H1 (cell line): ENCODE measurements around the gene BOD1L2. TPM values are rescaled to one million over a fixed set of nuclear protein-coding genes. Genes with fewer than 3 reads are reported as not detected.

Experiments used
- CTCF ChIA-PET: fragments of 300-600 bp; sonication (Branson Sonifier 250); formaldehyde crosslinking; loops from one replicate; lab custom pipeline; 2021; ENCODE audit not compliant: partially characterized antibody; lab: Charles Lee
- POLR2A ChIA-PET: fragments of 300-600 bp; sonication (Branson Sonifier 250); formaldehyde crosslinking; loops from one replicate; lab custom pipeline; 2021; ENCODE audit warnings: inconsistent platforms; ENCODE audit not compliant: partially characterized antibody; lab: Charles Lee
- DNase-seq, 2 experiments: peaks; one replicate each; pipeline versions ENCODE4 v3.0.0 to v3.0.0-alpha.2; 2010 to 2022; ENCODE audit warnings: low spot score in 2 of 2, low read depth in 1 of 2, mixed read lengths in 1 of 2
- FAIRE-seq: peaks from 2 replicates; lab custom pipeline; 2011; peaks lifted over from hg19 to GRCh38; lab: Jason Lieb, UNC
- H2AFZ ChIP-seq: 2 replicates; pipeline ENCODE4 v1.8.1; 2012; ENCODE audit warnings: low read length, inconsistent platforms
- H2AK5ac ChIP-seq: 2 replicates; pipeline ENCODE4 v1.6.1; 2013; ENCODE audit warnings: low read depth, low read length
- H2BK120ac ChIP-seq: replicated peaks from 2 replicates; pipeline ENCODE3; 2013; ENCODE audit warnings: low read depth, low read length, inconsistent platforms
- H2BK12ac ChIP-seq: 2 replicates; pipeline ENCODE4 v1.6.1; 2013; ENCODE audit warnings: low read depth, low read length
- H2BK15ac ChIP-seq: 2 replicates; pipeline ENCODE4 v1.6.1; 2013; ENCODE audit warnings: low read length
- H2BK20ac ChIP-seq: 2 replicates; pipeline ENCODE4 v1.6.1; 2013; ENCODE audit warnings: low read length
- H2BK5ac ChIP-seq: 2 replicates; pipeline ENCODE4 v1.6.1; 2013; ENCODE audit warnings: low read depth, low read length
- H3K14ac ChIP-seq: 2 replicates; pipeline ENCODE4 v1.6.1; 2013; ENCODE audit warnings: inconsistent platforms; ENCODE audit not compliant: insufficient read length
- H3K18ac ChIP-seq: 2 replicates; pipeline ENCODE4 v1.6.1; 2013; ENCODE audit warnings: low read length; ENCODE audit errors: extremely low read depth
- H3K23ac ChIP-seq: 2 replicates; pipeline ENCODE4 v1.6.1; 2013; ENCODE audit warnings: inconsistent platforms; ENCODE audit not compliant: insufficient read length
- H3K23me2 ChIP-seq: 2 replicates; pipeline ENCODE4 v1.6.1; 2013; ENCODE audit warnings: low read depth, low read length
- H3K27ac ChIP-seq: 2 replicates; pipeline ENCODE4 v1.6.1; 2011; ENCODE audit warnings: low read depth, low read length, inconsistent platforms
- H3K27me3 ChIP-seq, 4 experiments: replicated peaks in 1 of 4; 1 replicate in 1 of 4; 2 replicates in 3 of 4; pipeline versions ENCODE4 v1.6.1 to v1.8.1; 2011 to 2013; ENCODE audit warnings: low read length in 3 of 4, mild to moderate bottlenecking in 3 of 4, inconsistent platforms in 2 of 4, mixed read lengths in 2 of 4, moderate library complexity in 1 of 4; ENCODE audit not compliant: control insufficient read depth in 3 of 4, insufficient read depth in 3 of 4; ENCODE audit errors: extremely low read depth in 1 of 4
- H3K36me3 ChIP-seq, 4 experiments: 2 replicates each; pipeline versions ENCODE4 v1.6.1 to v1.8.1; 2011 to 2013; ENCODE audit warnings: mild to moderate bottlenecking in 4 of 4, low read length in 3 of 4, moderate library complexity in 2 of 4, control low read depth in 1 of 4, inconsistent platforms in 1 of 4; ENCODE audit not compliant: insufficient read depth in 4 of 4, control insufficient read depth in 2 of 4
- H3K4ac ChIP-seq: replicated peaks from 2 replicates; pipeline ENCODE3; 2013; ENCODE audit warnings: low read length, low read depth, mixed read lengths, inconsistent platforms; ENCODE audit not compliant: insufficient read length
- H3K4me1 ChIP-seq, 4 experiments: replicated peaks in 1 of 4; 1 replicate in 1 of 4; 2 replicates in 3 of 4; pipeline versions ENCODE4 v1.6.1 to v1.8.1; 2011 to 2013; ENCODE audit warnings: low read length in 3 of 4, inconsistent platforms in 2 of 4, mixed read lengths in 1 of 4; ENCODE audit not compliant: insufficient read depth in 4 of 4, control insufficient read depth in 3 of 4
- H3K4me2 ChIP-seq, 2 experiments: 2 replicates each; pipeline versions ENCODE4 v1.6.1 to v1.8.1; 2011 to 2013; ENCODE audit warnings: low read depth in 2 of 2, low read length in 2 of 2, control low read depth in 1 of 2, inconsistent platforms in 1 of 2, mild to moderate bottlenecking in 1 of 2; ENCODE audit not compliant: insufficient read depth in 1 of 2
- H3K4me3 ChIP-seq, 4 experiments: fragments of 200-600, 300-600 bp in 1 of 4; sonication (generic), shearing (Covaris generic), sonication (Bioruptor Twin) in 1 of 4; 2 replicates each; pipeline versions ENCODE4 v1.5.1 to v1.8.1; 2011 to 2016; ENCODE audit warnings: low read length in 4 of 4, low read depth in 3 of 4, control low read depth in 2 of 4, inconsistent platforms in 2 of 4, mild to moderate bottlenecking in 2 of 4, mixed read lengths in 1 of 4, moderate library complexity in 1 of 4; ENCODE audit not compliant: insufficient read depth in 2 of 4; ENCODE audit errors: extremely low read depth in 1 of 4
- H3K56ac ChIP-seq: replicated peaks from 2 replicates; pipeline ENCODE3; 2013; ENCODE audit warnings: low read depth, mild to moderate bottlenecking, mixed read lengths, low read length, inconsistent platforms; ENCODE audit not compliant: insufficient read length
- H3K79me1 ChIP-seq: 2 replicates; pipeline ENCODE4 v1.6.1; 2013; ENCODE audit warnings: low read depth, low read length, control low read depth
- H3K79me2 ChIP-seq, 2 experiments: 2 replicates each; pipeline versions ENCODE4 v1.6.1 to v1.8.1; 2012 to 2013; ENCODE audit warnings: low read length in 2 of 2, mild to moderate bottlenecking in 2 of 2, inconsistent platforms in 1 of 2; ENCODE audit not compliant: insufficient read depth in 2 of 2, control insufficient read depth in 1 of 2
- H3K9ac ChIP-seq, 4 experiments: replicated peaks in 1 of 4; 1 replicate in 1 of 4; 2 replicates in 3 of 4; pipeline versions ENCODE4 v1.6.1 to v1.8.1; 2011 to 2013; ENCODE audit warnings: low read depth in 3 of 4, low read length in 3 of 4, control low read depth in 2 of 4, mild to moderate bottlenecking in 2 of 4, moderate library complexity in 2 of 4, inconsistent platforms in 1 of 4; ENCODE audit errors: extremely low read depth in 1 of 4
- H3K9me3 ChIP-seq, 2 experiments: 2 replicates each; pipeline versions ENCODE4 v1.6.1 to v1.8.1; 2012 to 2013; ENCODE audit warnings: mild to moderate bottlenecking in 2 of 2, moderate library complexity in 2 of 2, control low read depth in 1 of 2, inconsistent platforms in 1 of 2, low read depth in 1 of 2, low read length in 1 of 2, mixed read lengths in 1 of 2; ENCODE audit not compliant: insufficient read depth in 2 of 2
- H4K20me1 ChIP-seq, 2 experiments: replicated peaks in 1 of 2; 2 replicates each; pipeline versions ENCODE3 to v1.8.1; 2011 to 2013; ENCODE audit warnings: inconsistent platforms in 2 of 2, low read length in 2 of 2, mild to moderate bottlenecking in 1 of 2; ENCODE audit not compliant: insufficient read depth in 2 of 2, control insufficient read depth in 1 of 2
- H4K5ac ChIP-seq: 2 replicates; pipeline ENCODE4 v1.6.1; 2013; ENCODE audit warnings: low read length, low read depth, mixed read lengths, inconsistent platforms; ENCODE audit not compliant: insufficient read length
- H4K8ac ChIP-seq: 2 replicates; pipeline ENCODE4 v1.8.0; 2013; ENCODE audit warnings: mild to moderate bottlenecking, moderate library complexity, low read length, inconsistent platforms; ENCODE audit not compliant: insufficient read depth; ENCODE audit errors: extremely low read depth
- H4K91ac ChIP-seq: replicated peaks from 2 replicates; pipeline ENCODE3; 2013; ENCODE audit warnings: low read length, mixed read lengths, inconsistent platforms; ENCODE audit not compliant: insufficient read length
- ATF2 ChIP-seq: IDR thresholded peaks from 2 replicates; pipeline ENCODE4 v1.6.1; 2012; ENCODE audit warnings: low read length, inconsistent platforms
- CBX5 ChIP-seq: fragments of 300-800, 300-1000 bp; sonication (generic); IDR thresholded peaks from 2 replicates; pipeline ENCODE4 v1.7.1; 2016; ENCODE audit warnings: antibody characterized with exemption, low read length, low read depth
- CEBPB ChIP-seq: IDR thresholded peaks from 2 replicates; pipeline ENCODE4 v1.6.1; 2012; ENCODE audit warnings: low read depth, low read length
- CREB1 ChIP-seq: IDR thresholded peaks from 2 replicates; pipeline ENCODE4 v1.6.1; 2012; ENCODE audit warnings: inconsistent platforms
- EZH2 ChIP-seq: fragments of 200-600 bp; sonication (generic); IDR thresholded peaks from 2 replicates; pipeline ENCODE4 v1.7.1; 2012; ENCODE audit warnings: low read depth, mild to moderate bottlenecking, moderate library complexity, low read length, inconsistent platforms; ENCODE audit not compliant: severe bottlenecking
- KDM1A ChIP-seq: fragments of 200-600, 300-600 bp; sonication (generic); IDR thresholded peaks from 2 replicates; pipeline ENCODE4 v1.7.1; 2016; ENCODE audit warnings: mild to moderate bottlenecking, low read length, borderline replicate concordance
- NRF1 ChIP-seq: IDR thresholded peaks from 2 replicates; pipeline ENCODE4 v1.6.1; 2011; ENCODE audit warnings: mild to moderate bottlenecking, low read depth, low read length, improper control_type of control experiment
- SIN3A ChIP-seq, 2 experiments: IDR thresholded peaks in 1 of 2; conservative IDR thresholded peaks in 1 of 2; 2 replicates each; pipeline ENCODE4 v1.6.1; 2011 to 2012; ENCODE audit warnings: low read length in 2 of 2, improper control_type of control experiment in 1 of 2, low read depth in 1 of 2, mild to moderate bottlenecking in 1 of 2
- SIX5 ChIP-seq: IDR thresholded peaks from 2 replicates; pipeline ENCODE4 v1.6.1; 2011; ENCODE audit warnings: mild to moderate bottlenecking, low read depth, low read length
- WGBS, 2 experiments: shearing (Covaris generic) in 1 of 2; methylation state at CpG; one replicate each; pipeline versions ENCODE4 v1.1.6 to v1.1.7; 2013 to 2015; ENCODE audit warnings: low lambda C conversion rate in 2 of 2, mixed read lengths in 2 of 2, inconsistent platforms in 1 of 2, low coverage in 1 of 2, missing lambda C conversion rate in 1 of 2; ENCODE audit not compliant: insufficient replicate concordance in 2 of 2, insufficient coverage in 1 of 2, insufficient read length in 1 of 2; ENCODE audit errors: extremely low coverage in 1 of 2, missing lambda C conversion rate in 1 of 2; 5-methylcytosine and 5-hydroxymethylcytosine counted together
- polyA plus RNA-seq, 7 experiments: library from polyadenylated mRNA; depleted of rRNA in 3 of 7; stranded (reverse) in 5 of 7; unstranded in 2 of 7; fragments of >200 nt in 5 of 7; fragments of 200-250 nt in 2 of 7; gene quantifications; 1 replicate in 5 of 7; 2 replicates in 1 of 7; 4 replicates in 1 of 7; pipeline versions ENCODE4 v1.2.1 to v1.2.3, GENCODE V29; 2011 to 2013; ENCODE audit warnings: missing spikeins in 2 of 7, mixed read lengths in 2 of 7
- total RNA-seq: library from RNA; stranded (reverse); fragmentation: NEBNext Ultra II Directional; extraction: Animal tissue kit (Norgen Biotek cat#: 25700); gene quantifications from 2 replicates; pipeline ENCODE4 v1.2.1, GENCODE V29; 2021

Gene BOD1L2
- total and polyA plus RNA-seq, 2 of the 8 experiments (the other 6 are each of a cell fraction or from before 2014, with no cell fraction given) = not detected

GRCh38 chr18:57188851-57189557 lies 42.1 kb downstream of the BOD1L2 start:
- H2AK5ac ChIP-seq = no peak overlapping the region
- no peaks in the 10 kb centered on the region for H3K79me1 ChIP-seq
- H4K91ac ChIP-seq = no peak overlapping the region
- H2BK12ac ChIP-seq = no peak overlapping the region
- no peak overlapping the region for H4K5ac ChIP-seq
- FAIRE-seq (no peak), DNase-seq (no peak)
- H3K23me2 ChIP-seq = no peaks in the 10 kb centered on the region
- no peaks in the 10 kb centered on the region for H3K4me1 ChIP-seq
- ChIA-PET POLR2A (no interaction called here), CTCF (no interaction called here)
- H3K36me3 ChIP-seq = no peaks in the 10 kb centered on the region
- no peak overlapping the region for H2BK15ac ChIP-seq
- no peak overlapping the region for H2AFZ ChIP-seq
- H2BK120ac ChIP-seq = no peak overlapping the region
- no peaks in the 10 kb centered on the region for H3K27me3 ChIP-seq
- H4K20me1 ChIP-seq = no peaks in the 10 kb centered on the region
- H3K4ac ChIP-seq = no peak overlapping the region
- no peak overlapping the region for H2BK5ac ChIP-seq
- H3K27ac ChIP-seq = no peak overlapping the region
- H2BK20ac ChIP-seq = no peak overlapping the region
- H4K8ac ChIP-seq = no peak overlapping the region; the same call in 1 of the 2 replicates
- no peaks in the 10 kb centered on the region for H3K79me2 ChIP-seq
- peaks cover 3 to 4% of the 10 kb centered on the region in 2 experiments; a peak in 2 of 4 replicates for H3K9me3 ChIP-seq
- H3K4me3 ChIP-seq = no peak overlapping the region
- no peak overlapping the region for H3K9ac ChIP-seq
- H3K56ac ChIP-seq = no peak overlapping the region
- no peak overlapping the region for H3K4me2 ChIP-seq
- WGBS, 2 experiments = 84% methylated on average over 6 of the region's 6 CpGs; no CpG with 5 or more reads in 1 of the 2 experiments
- no peak overlapping the region for H3K18ac ChIP-seq
- H3K23ac ChIP-seq = no peak overlapping the region
- no peak overlapping the region for H3K14ac ChIP-seq
- TF ChIP-seq SIX5 = no peak
- TF ChIP-seq EZH2 = no peak
- no peak for TF ChIP-seq SIN3A (conservative IDR thresholded peaks at IDR 0.05 in 1 of 2, IDR thresholded peaks at IDR 0.05 in 1 of 2; ENCODE audit: low read depth in 1 of 2, low read length in 2 of 2)
- TF ChIP-seq ATF2 = no peak
- no peak for TF ChIP-seq CBX5
- no peak for TF ChIP-seq NRF1
- TF ChIP-seq KDM1A = no peak
- no peak for TF ChIP-seq CEBPB
- TF ChIP-seq CREB1 = no peak
